Measurements from ENCODE around the gene PTPRK.

The PTPRK gene

GRCh38 chr6:128206610-128207426 is 313.6 kb downstream of the PTPRK start:
- TF ChIP-seq CTCF (conservative IDR thresholded peaks at IDR 0.05) = no peak
- H3K27ac ChIP-seq = no peak overlapping the region

GRCh38 chr6:128204616-128205015 is 315.8 kb downstream of the PTPRK start:
- H3K27ac ChIP-seq = no peak overlapping the region
- no peak for TF ChIP-seq CTCF (conservative IDR thresholded peaks at IDR 0.05)

GRCh38 chr6:128202169-128202765 is 318.1 kb downstream of the PTPRK start:
- H3K27ac ChIP-seq = no peak overlapping the region
- no peak for TF ChIP-seq CTCF (conservative IDR thresholded peaks at IDR 0.05)

- TF ChIP-seq CTCF (conservative IDR thresholded peaks at IDR 0.05) = no peak
- no peak overlapping the region for H3K27ac ChIP-seq
Measured at GRCh38 chr6:128200789-128201188, 319.6 kb downstream of the PTPRK start.

DNA sequence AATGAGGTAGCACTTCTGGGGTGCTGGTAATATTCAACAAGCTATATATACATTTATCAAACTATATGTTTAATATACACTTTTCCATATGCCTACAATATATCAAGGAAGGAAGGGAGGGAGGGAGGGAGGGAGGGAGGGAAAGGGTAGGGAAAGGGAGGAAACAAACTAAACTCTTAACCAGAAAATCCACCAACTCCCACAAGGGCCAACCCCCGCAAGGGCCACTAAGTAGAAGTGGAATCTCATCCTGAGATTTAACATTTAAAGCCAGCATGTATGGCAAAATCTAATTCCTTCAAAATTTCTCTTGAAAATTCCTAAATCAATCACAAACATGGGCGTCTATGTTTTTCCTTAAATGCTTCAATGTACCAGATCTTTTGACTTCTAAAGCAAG is 320.9 kb downstream of the PTPRK start:
- H3K27ac ChIP-seq = no peak overlapping the region
- TF ChIP-seq CTCF (conservative IDR thresholded peaks at IDR 0.05) = no peak

DNA sequence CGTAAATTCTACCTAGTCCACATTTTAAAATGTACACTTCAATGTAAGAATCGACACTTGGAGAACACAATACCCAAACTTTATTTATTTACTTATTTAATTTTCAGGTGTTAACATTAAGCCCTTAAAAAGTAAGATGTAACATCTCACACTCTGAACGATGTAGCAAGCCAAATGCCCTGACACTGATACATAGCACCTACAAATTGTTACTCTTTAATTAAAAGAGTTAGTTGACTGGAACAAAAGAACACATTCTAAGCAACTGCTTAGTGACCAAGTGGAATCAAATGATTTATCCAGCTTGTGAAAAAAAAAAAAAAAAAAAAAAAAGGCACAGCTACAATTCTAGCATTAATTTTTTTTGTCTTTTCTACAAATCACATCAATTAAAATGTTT is 327.4 kb downstream of the PTPRK start:
- no peak for TF ChIP-seq CTCF (conservative IDR thresholded peaks at IDR 0.05)
- no peak overlapping the region for H3K27ac ChIP-seq

GRCh38 chr6:128188678-128189077 is 331.7 kb downstream of the PTPRK start:
- no peak overlapping the region for H3K27ac ChIP-seq
- TF ChIP-seq CTCF (conservative IDR thresholded peaks at IDR 0.05) = no peak

All from VCaP (cell line).